Measurements from ENCODE around the gene PRKCA.
"Not testable (repeated sequence)": the region's sequence is repeated elsewhere in the genome, so short reads cannot be mapped to it uniquely, and the experiment has no call there.

PRKCA gene

GRCh38 chr17:66684261-66684660, 381.8 kb downstream of the PRKCA start:
- DNase-seq (ENCODE audit: low spot score) = no peak

GRCh38 chr17:66684731-66685130, 382.3 kb downstream of the PRKCA start:
- DNase-seq (ENCODE audit: low spot score) = no peak

- no peak for DNase-seq (ENCODE audit: low spot score)
Measured at GRCh38 chr17:66686601-66687000, 384.2 kb downstream of the PRKCA start.

- no peak for DNase-seq (ENCODE audit: low spot score)
Measured at GRCh38 chr17:66687570-66688284, 385.3 kb downstream of the PRKCA start.

- DNase-seq (ENCODE audit: low spot score) = peak; percentile 43
Measured at GRCh38 chr17:66689221-66689620, 386.8 kb downstream of the PRKCA start.

GRCh38 chr17:66690166-66690565, 387.8 kb downstream of the PRKCA start:
- DNase-seq (ENCODE audit: low spot score) = no peak

- no peak for DNase-seq (ENCODE audit: low spot score)
Measured at GRCh38 chr17:66691644-66692420, 389.4 kb downstream of the PRKCA start.

GRCh38 chr17:66692421-66692690, 389.9 kb downstream of the PRKCA start:
- no peak for DNase-seq (ENCODE audit: low spot score)

GRCh38 chr17:66695098-66695497, 392.7 kb downstream of the PRKCA start:
- DNase-seq (ENCODE audit: low spot score) = no peak

GRCh38 chr17:66698270-66698669, 395.9 kb downstream of the PRKCA start:
- DNase-seq (ENCODE audit: low spot score) = no peak

- DNase-seq (ENCODE audit: low spot score) = no peak
Measured at GRCh38 chr17:66701462-66701861, 399.0 kb downstream of the PRKCA start.

GRCh38 chr17:66702106-66702936, 399.9 kb downstream of the PRKCA start:
- no peak for DNase-seq (ENCODE audit: low spot score)

GRCh38 chr17:66704858-66705520, 402.6 kb downstream of the PRKCA start:
- DNase-seq (ENCODE audit: low spot score) = no peak

GRCh38 chr17:66706851-66707450, 404.5 kb downstream of the PRKCA start:
- DNase-seq (ENCODE audit: low spot score) = no peak

GRCh38 chr17:66711401-66711800, 409.0 kb downstream of the PRKCA start:
- no peak for DNase-seq (ENCODE audit: low spot score)

GRCh38 chr17:66711881-66712321, 409.5 kb downstream of the PRKCA start:
- DNase-seq (ENCODE audit: low spot score) = no peak

- no peak for DNase-seq (ENCODE audit: low spot score)
Measured at GRCh38 chr17:66712453-66712852, 410.0 kb downstream of the PRKCA start.

- DNase-seq (ENCODE audit: low spot score) = not testable (repeated sequence)
Measured at GRCh38 chr17:66713021-66713532, 410.7 kb downstream of the PRKCA start.

GRCh38 chr17:66713533-66714042, 411.2 kb downstream of the PRKCA start:
- no peak for DNase-seq (ENCODE audit: low spot score)

- peak; percentile 20 for DNase-seq (ENCODE audit: low spot score)
Measured at GRCh38 chr17:66714046-66715023, 411.9 kb downstream of the PRKCA start.

Measured in globus pallidus (tissue), 1 donor.